GM19023 (cell line): ENCODE measurements around the gene FOXL3.

Source experiments
- ATAC-seq: cut with Tn5 transposase; IDR thresholded peaks from one replicate; pipeline ENCODE4 v1.9.1; 2021; ENCODE audit warnings: mild to moderate bottlenecking, moderate library complexity; ENCODE audit not compliant: unreplicated experiment

Gene FOXL3

GRCh38 chr7:318878-319661 lies 29.1 kb downstream of the FOXL3 start:
- ATAC-seq, result no peak

DNA sequence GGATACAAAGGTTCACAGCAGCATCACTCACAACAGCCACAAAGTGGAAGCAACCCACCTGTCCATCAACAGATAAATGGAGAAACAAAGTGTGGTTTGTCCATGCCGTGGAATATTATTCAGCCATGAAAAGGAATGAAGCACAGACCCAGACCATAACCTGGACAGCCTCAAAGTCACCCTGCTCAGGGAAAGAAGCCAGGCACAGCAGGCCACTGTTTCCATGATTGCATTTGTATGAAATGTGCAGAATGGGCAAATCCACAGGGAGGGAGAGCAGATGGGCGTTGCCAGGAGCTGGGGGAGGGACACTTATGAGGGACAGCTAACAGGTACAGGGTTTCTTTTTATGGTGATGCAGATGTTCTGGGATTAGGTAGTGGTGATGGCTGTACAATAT lies 30.3 kb downstream of the FOXL3 start:
- ATAC-seq, result no peak

DNA sequence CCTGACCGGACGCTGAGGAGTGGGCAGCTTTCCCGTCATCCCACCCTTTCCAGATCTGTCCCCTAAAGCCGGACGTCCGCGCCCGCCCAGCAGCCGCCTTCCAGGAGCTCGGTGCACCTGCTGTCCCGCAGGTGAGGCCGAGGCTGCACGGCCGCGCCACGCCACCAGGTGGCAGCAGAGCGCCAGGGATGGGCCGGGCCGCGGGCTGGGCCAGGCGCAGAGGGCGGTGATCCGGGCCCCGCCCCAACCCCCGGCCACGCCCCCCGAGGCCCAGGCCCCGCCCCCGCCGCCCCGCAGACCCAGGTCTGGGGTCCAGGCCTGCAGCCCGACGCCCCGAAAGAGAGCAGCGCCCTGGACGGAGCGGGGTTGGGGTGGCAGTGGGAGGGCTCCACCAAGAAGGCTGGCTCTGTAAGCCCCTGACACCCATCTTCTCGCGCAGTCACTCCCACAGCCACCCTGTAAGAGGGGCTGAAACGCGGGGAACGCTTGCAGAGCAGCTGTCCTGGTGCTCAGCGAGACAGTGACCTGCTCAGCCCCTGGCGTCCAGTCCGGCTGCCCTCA lies 32.2 kb downstream of the FOXL3 start:
- ATAC-seq, result no peak

- no peak for ATAC-seq
These were observed 32.7 kb downstream of the FOXL3 start for GRCh38 chr7:322708-323111.

DNA sequence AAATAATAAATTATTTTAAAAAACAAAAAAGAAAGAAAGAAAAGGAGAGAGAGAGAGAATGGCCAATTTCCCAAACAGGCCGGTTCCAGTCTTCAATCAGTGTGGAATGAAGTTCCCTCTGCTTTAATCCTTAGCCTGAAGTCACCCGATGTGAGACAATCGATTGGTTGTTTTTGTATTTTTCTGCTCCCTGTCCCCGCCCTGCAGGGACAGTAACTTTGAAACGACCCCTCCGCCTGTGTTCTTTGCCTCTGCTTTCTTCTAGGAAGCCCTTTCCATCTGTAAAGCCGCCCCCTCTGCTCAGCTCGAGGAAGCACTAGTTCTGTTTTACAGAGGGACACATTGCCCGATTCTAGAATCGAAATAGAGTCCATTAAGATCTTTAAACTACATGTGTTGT lies 33.4 kb downstream of the FOXL3 start:
- ATAC-seq, result no peak

DNA sequence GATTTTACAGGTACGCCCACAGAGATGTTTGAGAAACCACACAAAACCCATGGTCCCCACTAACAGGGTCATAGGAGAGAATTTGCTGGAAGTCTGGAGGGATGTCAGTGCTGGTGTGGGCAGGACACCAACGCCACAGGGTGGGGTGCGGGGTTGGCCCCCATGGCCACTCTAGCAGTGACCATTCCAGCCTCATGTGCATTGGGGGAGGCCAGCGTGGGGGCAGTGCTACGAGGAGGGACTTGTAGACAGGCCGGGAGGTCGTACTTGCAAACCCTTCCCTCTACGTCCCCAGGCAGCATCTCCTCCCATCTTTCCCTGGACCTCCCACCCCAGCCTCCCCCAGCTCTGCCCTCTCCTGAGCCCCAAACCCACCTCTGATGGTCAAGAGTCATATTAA lies 34.0 kb downstream of the FOXL3 start:
- no peak for ATAC-seq

GRCh38 chr7:325051-325798 lies 35.3 kb downstream of the FOXL3 start:
- ATAC-seq, result no peak

DNA sequence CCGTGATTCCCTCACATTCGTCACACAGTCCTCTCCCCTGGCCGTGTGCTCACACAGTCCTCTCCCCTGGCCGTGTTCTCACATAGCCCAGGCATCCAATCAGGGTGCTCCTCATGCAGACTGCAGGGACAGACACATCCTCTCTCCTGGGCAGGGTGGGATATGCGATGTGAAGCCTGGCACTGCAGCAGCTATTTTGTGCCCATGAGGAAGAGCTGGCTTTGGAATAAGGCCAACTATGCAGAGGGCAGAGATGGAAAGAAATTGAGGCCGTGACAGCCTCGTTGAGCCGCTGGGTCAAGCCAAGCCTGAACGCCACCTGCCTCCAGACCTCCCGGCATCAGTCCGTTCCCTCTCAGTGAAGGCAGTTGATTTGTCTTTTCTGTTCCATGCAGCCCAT lies 35.8 kb downstream of the FOXL3 start:
- ATAC-seq, result no peak

DNA sequence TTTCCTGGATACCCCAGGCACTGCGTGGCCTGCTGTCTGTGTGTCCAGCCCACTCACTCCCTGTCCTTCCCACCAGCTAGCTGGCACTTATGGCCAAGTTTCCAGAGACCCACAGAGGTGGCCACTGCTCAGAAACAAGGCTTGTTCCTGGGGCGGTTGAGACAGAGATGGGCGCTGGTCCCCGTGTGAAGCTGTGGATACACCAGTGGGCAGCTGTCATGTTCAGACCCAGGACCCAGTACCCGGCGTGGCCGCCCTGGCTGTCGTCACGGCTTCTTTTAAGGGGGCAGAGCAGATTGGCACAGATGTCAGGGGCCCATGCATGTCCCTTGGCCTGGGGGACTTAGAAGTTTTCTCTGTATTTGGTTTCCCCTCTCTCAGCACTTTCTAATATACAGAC lies 36.3 kb downstream of the FOXL3 start:
- ATAC-seq, result no peak

GRCh38 chr7:326809-327232 lies 36.9 kb downstream of the FOXL3 start:
- ATAC-seq, result no peak

- ATAC-seq, result no peak
These were observed 37.4 kb downstream of the FOXL3 start for GRCh38 chr7:327233-327931.

- no peak for ATAC-seq
These were observed 38.2 kb downstream of the FOXL3 start for GRCh38 chr7:327991-328702.

DNA sequence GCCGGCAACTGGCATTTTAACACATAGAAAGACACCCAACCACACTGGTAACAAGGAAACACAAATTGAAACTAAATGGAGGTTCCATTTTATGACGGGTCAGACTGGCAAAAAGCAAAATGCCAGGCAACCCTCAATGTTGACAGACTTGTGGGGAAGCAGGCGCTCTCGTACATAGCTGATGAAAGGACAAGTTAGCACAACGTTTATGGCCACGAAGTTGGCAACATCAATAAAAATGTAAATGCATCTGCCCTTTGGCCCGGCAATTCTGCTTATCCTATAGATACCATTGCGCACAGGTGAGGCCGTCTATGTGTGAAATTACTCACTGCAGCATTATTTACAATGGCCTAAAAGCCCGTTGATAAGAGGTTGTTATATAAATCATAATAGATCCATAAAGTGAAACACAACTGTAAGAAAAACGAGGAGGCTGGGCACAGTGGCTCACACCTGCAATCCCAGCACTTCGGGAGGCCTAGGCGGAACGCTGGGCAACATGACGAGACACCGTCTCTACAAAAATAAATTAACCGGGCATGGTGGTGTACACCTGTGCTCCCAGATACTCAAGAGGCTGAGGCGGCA lies 39.8 kb downstream of the FOXL3 start:
- no peak for ATAC-seq

DNA sequence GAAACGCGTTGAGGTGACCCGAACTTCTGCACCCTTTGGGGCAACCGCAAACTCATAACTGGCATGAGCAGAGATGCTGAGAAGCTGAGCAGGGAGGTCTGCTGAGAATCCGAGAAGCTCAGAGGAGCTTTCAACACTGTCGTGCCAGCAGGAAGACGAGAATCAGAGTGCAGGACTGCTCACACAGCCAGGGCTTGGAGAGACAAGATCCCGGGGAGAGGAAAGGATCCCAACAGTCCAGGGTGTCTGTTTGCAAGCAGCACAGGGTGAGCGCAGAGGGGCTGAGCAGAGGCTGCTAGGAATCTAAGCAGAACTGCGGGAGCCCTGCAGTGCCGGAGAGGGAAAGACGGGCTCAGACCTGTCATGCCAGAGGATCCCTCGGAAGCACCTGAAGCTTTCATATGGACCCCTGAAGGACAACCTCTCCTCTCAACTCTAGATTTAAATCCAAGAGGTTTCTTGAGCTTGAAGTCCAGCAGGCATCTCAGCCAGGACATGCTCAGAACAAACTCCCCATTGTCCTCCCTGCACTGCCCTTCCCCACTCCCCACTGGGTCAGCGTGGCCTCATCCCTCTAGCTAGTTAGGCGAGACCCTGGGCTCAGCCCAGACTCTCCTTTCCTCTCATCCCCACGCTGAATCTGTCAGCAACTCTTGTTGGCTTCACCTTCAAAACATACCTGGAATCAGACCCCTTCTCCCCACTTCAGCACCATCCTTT lies 40.7 kb downstream of the FOXL3 start:
- ATAC-seq, result no peak

DNA sequence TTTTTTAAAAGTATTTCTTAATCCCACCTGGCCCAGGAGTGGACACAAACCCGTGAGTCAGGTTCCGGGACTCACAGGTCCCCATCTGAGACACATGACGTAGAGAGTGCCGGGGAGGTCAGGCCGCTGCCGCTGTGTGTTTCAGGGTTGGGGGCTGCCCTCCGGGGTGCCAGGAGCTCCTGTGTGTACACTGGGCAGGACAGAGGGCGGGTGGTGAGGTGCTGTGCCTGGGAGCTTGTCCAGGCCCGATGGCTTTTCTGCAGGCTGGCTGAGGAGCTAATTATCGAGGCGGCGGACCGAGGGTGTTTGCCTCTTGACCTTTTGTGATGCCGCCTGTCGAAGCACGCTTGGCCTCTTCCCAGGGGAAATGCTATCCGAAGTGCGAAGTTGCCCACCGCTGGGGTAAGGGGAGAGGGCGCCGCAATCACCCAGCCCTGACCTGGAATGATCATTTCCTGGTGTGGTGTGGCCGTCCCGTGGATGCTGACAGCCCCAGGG lies 42.1 kb downstream of the FOXL3 start:
- no peak for ATAC-seq

GRCh38 chr7:332646-333392 lies 42.8 kb downstream of the FOXL3 start:
- ATAC-seq, result no peak

GRCh38 chr7:333393-333764 lies 43.4 kb downstream of the FOXL3 start:
- no peak for ATAC-seq

GRCh38 chr7:334618-335357 lies 44.8 kb downstream of the FOXL3 start:
- no peak for ATAC-seq
